Suprapubic skin (tissue), 4 donors: ENCODE measurements around the gene CHRNE. TPM values are rescaled to one million over a fixed set of nuclear protein-coding genes. Genes with fewer than 3 reads are reported as not detected.
"Not testable (repeated sequence)": the region's sequence is repeated elsewhere in the genome, so short reads cannot be mapped to it uniquely, and the experiment has no call there.

Source experiments
- DNase-seq, 2 donors: peaks; one replicate each; pipeline ENCODE4 v3.0.0-alpha.2; 2019; ENCODE audit warnings: low spot score in 2 of 2
- H3K27ac ChIP-seq: fragments of 200-600 bp; sonication (generic); one replicate; pipeline ENCODE4 v1.5.1; 2019
- H3K27me3 ChIP-seq: fragments of 200-600 bp; sonication (generic); one replicate; pipeline ENCODE4 v1.5.1; 2019
- H3K36me3 ChIP-seq: fragments of 200-600 bp; sonication (generic); one replicate; pipeline ENCODE4 v1.5.1; 2019
- H3K4me1 ChIP-seq: fragments of 200-600 bp; sonication (generic); one replicate; pipeline ENCODE4 v1.5.1; 2019
- H3K4me3 ChIP-seq: fragments of 200-600 bp; sonication (generic); one replicate; pipeline ENCODE4 v1.5.1; 2019; ENCODE audit warnings: mild to moderate bottlenecking
- H3K9me3 ChIP-seq: fragments of 200-600 bp; sonication (generic); one replicate; pipeline ENCODE4 v1.5.1; 2019
- EP300 ChIP-seq: sonication (generic); formaldehyde crosslinking; IDR thresholded peaks from one replicate; pipeline ENCODE4 v1.6.1; 2017; ENCODE audit warnings: antibody characterized with exemption
- POLR2A ChIP-seq, 2 donors: fragments of 450-650 bp; IDR thresholded peaks; one replicate each; pipeline ENCODE4 v1.6.1; 2017; ENCODE audit warnings: antibody characterized with exemption in 2 of 2, mild to moderate bottlenecking in 2 of 2, moderate library complexity in 2 of 2
- POLR2AphosphoS5 ChIP-seq, 3 donors: sonication (generic); formaldehyde crosslinking; IDR thresholded peaks; one replicate each; pipeline ENCODE4 v1.6.1; 2017; ENCODE audit warnings: antibody characterized with exemption in 3 of 3
- WGBS: methylation state at CpG from one replicate; pipeline ENCODE4 v1.1.5; 2018; 5-methylcytosine and 5-hydroxymethylcytosine counted together
- total RNA-seq, 4 donors: library from RNA; depleted of rRNA; stranded (reverse); fragments of >200 nt; gene quantifications; one replicate each; pipeline ENCODE4 v1.1.0, GENCODE V29; 2016
- TF ChIP-seq, protein P1 (sequence below), 2 donors: fragments of 200-600 bp in 1 of 2; fragments of 450-650 bp in 1 of 2; sonication (generic) in 1 of 2; IDR thresholded peaks; one replicate each; pipeline ENCODE4 v1.5.1; 2016 to 2019; ENCODE audit warnings: antibody characterized with exemption in 2 of 2, mild to moderate bottlenecking in 1 of 2, moderate library complexity in 1 of 2

CHRNE gene
- total RNA-seq, 4 donors from 2014 or later: 1.7 to 6.0 (median 2.4) TPM

DNA sequence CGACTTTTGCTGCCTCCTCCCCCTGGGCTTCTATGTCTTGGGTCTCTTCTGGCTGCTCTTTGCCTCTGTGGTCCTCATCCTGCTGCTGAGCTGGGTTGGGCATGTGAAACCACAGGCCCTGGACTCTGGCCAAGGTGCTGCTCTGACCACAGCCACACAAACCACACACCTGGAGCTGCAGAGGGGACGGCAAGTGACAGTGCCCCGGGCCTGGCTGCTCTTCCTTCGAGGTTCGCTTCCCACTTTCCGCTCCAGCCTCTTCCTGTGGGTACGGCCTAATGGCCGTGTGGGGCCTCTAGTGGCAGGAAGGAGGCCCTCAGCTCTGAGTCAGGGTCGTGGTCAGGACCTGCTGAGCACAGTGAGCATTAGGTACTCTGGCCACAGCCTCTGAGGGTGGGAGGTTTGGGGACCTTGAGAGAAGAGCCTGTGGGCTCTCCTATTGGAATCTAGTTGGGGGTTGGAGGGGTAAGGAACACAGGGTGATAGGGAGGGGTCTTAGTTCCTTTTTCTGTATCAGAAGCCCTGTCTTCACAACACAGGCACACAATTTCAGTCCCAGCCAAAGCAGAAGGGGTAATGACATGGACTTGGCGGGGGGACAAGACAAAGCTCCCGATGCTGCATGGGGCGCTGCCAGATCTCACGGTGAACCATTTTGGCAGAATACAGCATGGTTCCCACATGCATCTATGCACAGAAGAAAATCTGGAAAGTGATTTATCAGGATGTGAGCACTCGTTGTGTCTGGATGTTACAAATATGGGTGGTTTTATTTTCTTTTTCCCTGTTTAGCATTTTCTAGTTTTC lies 31.5 kb upstream of the CHRNE start:
- H3K4me3 ChIP-seq: no peak overlapping the region
- peaks cover 25% of the 10 kb centered on the region for H3K4me1 ChIP-seq
- no peak overlapping the region for H3K27ac ChIP-seq
- TF ChIP-seq, protein P1, sequence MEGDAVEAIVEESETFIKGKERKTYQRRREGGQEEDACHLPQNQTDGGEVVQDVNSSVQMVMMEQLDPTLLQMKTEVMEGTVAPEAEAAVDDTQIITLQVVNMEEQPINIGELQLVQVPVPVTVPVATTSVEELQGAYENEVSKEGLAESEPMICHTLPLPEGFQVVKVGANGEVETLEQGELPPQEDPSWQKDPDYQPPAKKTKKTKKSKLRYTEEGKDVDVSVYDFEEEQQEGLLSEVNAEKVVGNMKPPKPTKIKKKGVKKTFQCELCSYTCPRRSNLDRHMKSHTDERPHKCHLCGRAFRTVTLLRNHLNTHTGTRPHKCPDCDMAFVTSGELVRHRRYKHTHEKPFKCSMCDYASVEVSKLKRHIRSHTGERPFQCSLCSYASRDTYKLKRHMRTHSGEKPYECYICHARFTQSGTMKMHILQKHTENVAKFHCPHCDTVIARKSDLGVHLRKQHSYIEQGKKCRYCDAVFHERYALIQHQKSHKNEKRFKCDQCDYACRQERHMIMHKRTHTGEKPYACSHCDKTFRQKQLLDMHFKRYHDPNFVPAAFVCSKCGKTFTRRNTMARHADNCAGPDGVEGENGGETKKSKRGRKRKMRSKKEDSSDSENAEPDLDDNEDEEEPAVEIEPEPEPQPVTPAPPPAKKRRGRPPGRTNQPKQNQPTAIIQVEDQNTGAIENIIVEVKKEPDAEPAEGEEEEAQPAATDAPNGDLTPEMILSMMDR (IDR thresholded peaks at IDR 0.05): no peak
- TF ChIP-seq EP300 (no peak), POLR2A (IDR thresholded peaks at IDR 0.05) (no peak), POLR2AphosphoS5 (IDR thresholded peaks at IDR 0.05) (no peak)
- 36% methylated on average over 14 of the region's 14 CpGs for WGBS
- DNase-seq: peak in 1 of 2 donors; percentile 61
- no peaks in the 10 kb centered on the region for H3K27me3 ChIP-seq
- H3K9me3 ChIP-seq: no peaks in the 10 kb centered on the region
- peaks cover 25% of the 10 kb centered on the region for H3K36me3 ChIP-seq

DNA sequence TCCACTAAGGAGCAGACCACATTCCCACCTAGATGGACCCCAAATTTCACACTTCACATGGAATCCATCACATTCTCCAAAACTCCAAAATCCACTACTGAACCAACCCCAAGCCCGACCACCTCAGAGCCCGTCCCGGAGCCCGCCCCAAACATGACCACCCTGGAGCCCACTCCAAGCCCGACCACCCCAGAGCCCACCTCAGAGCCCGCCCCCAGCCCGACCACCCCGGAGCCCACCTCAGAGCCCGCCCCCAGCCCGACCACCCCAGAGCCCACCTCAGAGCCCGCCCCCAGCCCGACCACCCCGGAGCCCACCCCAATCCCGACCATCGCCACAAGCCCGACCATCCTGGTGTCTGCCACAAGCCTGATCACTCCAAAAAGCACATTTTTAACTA lies 30.7 kb upstream of the CHRNE start:
- peaks cover 17% of the 10 kb centered on the region for H3K4me1 ChIP-seq
- 73% methylated on average over 16 of the region's 16 CpGs for WGBS
- no peaks in the 10 kb centered on the region for H3K9me3 ChIP-seq
- peak in 1 of 2 donors; percentile 55 for DNase-seq
- no peak overlapping the region for H3K4me3 ChIP-seq
- TF ChIP-seq EP300 (no peak), POLR2AphosphoS5 (IDR thresholded peaks at IDR 0.05) (no peak), POLR2A (IDR thresholded peaks at IDR 0.05) (no peak)
- TF ChIP-seq, protein P1 (IDR thresholded peaks at IDR 0.05): no peak
- peaks cover 25% of the 10 kb centered on the region for H3K36me3 ChIP-seq
- H3K27ac ChIP-seq: no peak overlapping the region
- no peaks in the 10 kb centered on the region for H3K27me3 ChIP-seq

DNA sequence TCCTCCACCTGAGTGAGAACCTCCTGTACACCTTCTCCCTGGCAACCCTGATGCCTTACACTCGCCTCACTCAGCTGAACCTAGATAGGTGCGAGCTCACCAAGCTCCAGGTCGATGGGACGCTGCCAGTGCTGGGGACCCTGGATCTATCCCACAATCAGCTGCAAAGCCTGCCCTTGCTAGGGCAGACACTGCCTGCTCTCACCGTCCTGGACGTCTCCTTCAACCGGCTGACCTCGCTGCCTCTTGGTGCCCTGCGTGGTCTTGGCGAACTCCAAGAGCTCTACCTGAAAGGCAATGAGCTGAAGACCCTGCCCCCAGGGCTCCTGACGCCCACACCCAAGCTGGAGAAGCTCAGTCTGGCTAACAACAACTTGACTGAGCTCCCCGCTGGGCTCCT lies 29.9 kb upstream of the CHRNE start:
- Histone ChIP-seq H3K27me3 (no peaks in the 10 kb centered on the region), H3K9me3 (no peaks in the 10 kb centered on the region), H3K4me3 (no peak overlapping the region), H3K4me1 (peaks cover 12% of the 10 kb centered on the region), H3K36me3 (peaks cover 20% of the 10 kb centered on the region), H3K27ac (no peak overlapping the region)
- TF ChIP-seq, protein P1 (IDR thresholded peaks at IDR 0.05): no peak
- TF ChIP-seq POLR2AphosphoS5 (IDR thresholded peaks at IDR 0.05) (no peak), EP300 (no peak), POLR2A (IDR thresholded peaks at IDR 0.05) (no peak)
- WGBS: 95% methylated on average over 12 of the region's 12 CpGs
- peak in 1 of 2 donors; percentile 49 for DNase-seq

DNA sequence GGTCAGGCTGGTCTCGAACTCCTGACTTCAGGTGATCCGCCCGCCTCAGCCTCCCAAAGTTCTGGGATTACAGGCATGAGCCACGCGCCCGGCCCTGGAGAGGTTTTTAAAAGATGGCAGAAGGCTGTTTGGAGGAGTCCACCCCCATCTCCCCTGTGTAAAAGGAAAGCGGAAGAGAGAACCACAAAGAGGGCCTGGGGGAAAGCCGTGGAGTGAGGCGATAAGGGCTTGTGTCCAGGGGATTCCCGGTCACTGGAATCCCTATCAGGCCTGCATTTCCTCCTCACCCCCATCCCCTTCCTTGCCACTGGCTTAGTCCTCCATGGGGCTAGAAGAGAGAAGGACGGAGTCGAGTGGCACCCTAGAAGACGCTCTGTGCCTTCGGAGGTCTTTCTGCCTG lies 29.1 kb upstream of the CHRNE start, which contains the start of gene GP1BA:
GP1BA (plus strand) TSS at position 315 of the 400 bp plus-strand sequence. CDS start 328 bp downstream, outside the sequence.
- TF ChIP-seq, protein P1 (IDR thresholded peaks at IDR 0.05): no peak
- no peak for TF ChIP-seq EP300
- no peak within 1 kb of the TSS for H3K27ac ChIP-seq

DNA sequence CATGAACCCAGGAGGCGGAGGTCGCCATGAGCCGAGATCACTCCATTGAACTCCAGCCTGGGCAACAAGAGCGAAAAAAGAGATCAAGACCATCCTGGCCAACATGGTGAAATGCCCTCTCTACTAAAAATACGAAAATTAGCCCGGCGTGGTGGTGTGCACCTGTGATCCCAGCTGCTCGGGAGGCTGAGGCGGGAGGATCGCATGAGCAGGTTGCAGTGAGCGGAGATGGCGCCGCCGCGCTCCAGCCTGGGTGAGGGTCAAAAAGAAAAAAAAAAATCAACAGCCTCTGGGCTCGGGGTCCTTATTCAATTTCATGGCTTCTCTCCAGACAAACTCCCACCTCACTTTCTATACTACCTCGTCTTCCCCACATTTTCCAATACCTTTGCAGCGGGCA lies 26.0 kb upstream of the CHRNE start:
- Histone ChIP-seq H3K4me3 (no peak overlapping the region), H3K36me3 (no peaks in the 10 kb centered on the region), H3K27ac (no peak overlapping the region), H3K9me3 (no peaks in the 10 kb centered on the region), H3K27me3 (no peaks in the 10 kb centered on the region), H3K4me1 (peaks cover 4% of the 10 kb centered on the region)
- peak in 1 of 2 donors; percentile 38 for DNase-seq
- 97% methylated on average over 18 of the region's 18 CpGs for whole genome bisulfite sequencing
- no peak for TF ChIP-seq EP300
- TF ChIP-seq, protein P1 (IDR thresholded peaks at IDR 0.05): no peak
- no peak for TF ChIP-seq POLR2AphosphoS5 (IDR thresholded peaks at IDR 0.05)
- TF ChIP-seq POLR2A (IDR thresholded peaks at IDR 0.05): no peak

More for the DNA sequence above, 29.1 kb upstream of the CHRNE start, which contains the start of gene GP1BA:
- no peaks in the 10 kb centered on the region for H3K9me3 ChIP-seq
- whole genome bisulfite sequencing: 82% methylated on average over 14 of the region's 14 CpGs
- no peaks in the 10 kb centered on the region for H3K27me3 ChIP-seq
- peak in 1 of 2 donors; percentile 25 for DNase-seq
- H3K4me1 ChIP-seq: peaks cover 12% of the 10 kb centered on the region
- H3K36me3 ChIP-seq: peaks cover 12% of the 10 kb centered on the region
- no peak within 1 kb of the TSS for H3K4me3 ChIP-seq

DNA sequence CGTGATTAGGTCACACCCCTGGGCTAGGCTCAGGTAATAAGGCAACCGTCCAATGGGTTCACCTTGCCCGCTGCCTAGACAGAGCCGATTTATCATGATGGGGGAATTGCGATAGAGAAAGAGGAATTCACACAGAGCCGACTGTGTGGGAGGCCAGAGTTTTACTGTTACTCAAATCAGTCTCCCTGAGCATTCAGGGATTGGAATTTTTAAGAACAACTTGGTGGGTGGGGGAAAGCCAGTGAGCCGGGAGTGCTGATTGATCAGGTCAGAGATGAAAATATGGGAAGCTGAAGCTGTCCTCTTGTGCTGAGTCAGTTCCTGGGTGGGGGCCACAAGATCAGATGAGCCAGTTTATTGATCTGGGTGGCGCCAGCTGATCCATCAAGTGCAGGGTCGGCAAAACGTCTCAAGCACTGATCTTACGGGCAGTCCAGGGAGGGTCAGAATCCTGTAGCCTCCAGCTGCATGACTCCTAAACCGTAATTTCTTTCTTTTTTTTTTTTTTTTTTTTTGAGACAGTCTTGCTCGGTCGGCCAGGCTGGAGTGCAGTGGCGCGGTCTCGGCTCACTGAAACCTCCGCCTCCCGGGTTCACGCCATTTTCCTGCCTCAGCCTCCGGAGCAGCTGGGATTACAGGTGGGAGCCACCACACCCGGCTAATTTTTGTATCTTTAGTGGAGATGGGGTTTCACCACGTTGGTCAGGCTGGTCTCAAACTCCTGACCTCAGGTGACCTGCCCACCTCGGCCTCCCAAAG lies 23.9 kb upstream of the CHRNE start:
- not testable (repeated sequence) for H3K36me3 ChIP-seq, H3K27ac ChIP-seq, H3K4me1 ChIP-seq, H3K27me3 ChIP-seq, H3K9me3 ChIP-seq, H3K4me3 ChIP-seq
- peak in 1 of 2 donors; percentile 28 for DNase-seq
- WGBS: 88% methylated on average over 22 of the region's 24 CpGs
